Body of pancreas (tissue), 4 donors: Measurements from ENCODE around the gene NEU3.

ENCODE experiments used
- POLR2A ChIP-seq, 3 donors: fragments of 450-650 bp; IDR thresholded peaks; one replicate each; pipeline ENCODE4 v1.6.1; 2016; ENCODE audit warnings: antibody characterized with exemption in 3 of 3, mild to moderate bottlenecking in 2 of 3
- TF ChIP-seq, protein P1 (sequence below), 7 experiments: fragments of 450-650 bp in 4 of 7; fragments of 200-600 bp in 3 of 7; sonication (generic) in 3 of 7; IDR thresholded peaks; one replicate each; pipeline ENCODE4 v1.5.1; 2016 to 2019; ENCODE audit warnings: antibody characterized with exemption in 7 of 7

DNA sequence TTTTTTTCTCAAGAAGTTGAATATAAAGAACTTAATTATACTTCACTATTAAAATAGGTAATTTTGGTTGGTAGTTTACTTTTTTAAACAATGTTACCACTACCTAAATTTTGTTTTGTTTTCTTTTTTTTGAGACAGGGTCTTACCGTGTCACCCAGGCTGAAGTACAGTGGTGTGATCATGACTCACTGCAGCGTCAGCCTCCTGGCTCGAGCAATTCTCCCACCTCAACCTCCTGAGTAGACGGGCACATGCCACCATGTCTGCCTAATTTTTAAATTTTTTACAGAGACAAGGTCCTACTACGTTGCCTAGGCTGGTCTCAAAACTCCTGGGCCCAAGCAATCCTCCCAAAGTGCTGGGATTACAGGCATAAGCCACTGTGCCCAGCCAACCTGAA, 22.1 kb upstream of the NEU3 start:
- TF ChIP-seq, protein P1, sequence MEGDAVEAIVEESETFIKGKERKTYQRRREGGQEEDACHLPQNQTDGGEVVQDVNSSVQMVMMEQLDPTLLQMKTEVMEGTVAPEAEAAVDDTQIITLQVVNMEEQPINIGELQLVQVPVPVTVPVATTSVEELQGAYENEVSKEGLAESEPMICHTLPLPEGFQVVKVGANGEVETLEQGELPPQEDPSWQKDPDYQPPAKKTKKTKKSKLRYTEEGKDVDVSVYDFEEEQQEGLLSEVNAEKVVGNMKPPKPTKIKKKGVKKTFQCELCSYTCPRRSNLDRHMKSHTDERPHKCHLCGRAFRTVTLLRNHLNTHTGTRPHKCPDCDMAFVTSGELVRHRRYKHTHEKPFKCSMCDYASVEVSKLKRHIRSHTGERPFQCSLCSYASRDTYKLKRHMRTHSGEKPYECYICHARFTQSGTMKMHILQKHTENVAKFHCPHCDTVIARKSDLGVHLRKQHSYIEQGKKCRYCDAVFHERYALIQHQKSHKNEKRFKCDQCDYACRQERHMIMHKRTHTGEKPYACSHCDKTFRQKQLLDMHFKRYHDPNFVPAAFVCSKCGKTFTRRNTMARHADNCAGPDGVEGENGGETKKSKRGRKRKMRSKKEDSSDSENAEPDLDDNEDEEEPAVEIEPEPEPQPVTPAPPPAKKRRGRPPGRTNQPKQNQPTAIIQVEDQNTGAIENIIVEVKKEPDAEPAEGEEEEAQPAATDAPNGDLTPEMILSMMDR (IDR thresholded peaks at IDR 0.05): no peak
- TF ChIP-seq POLR2A (IDR thresholded peaks at IDR 0.05): no peak
